ENCODE results near the gene H3-3A.
A peak's percentile ranks its signal among the peaks of the same experiment; 100 is the strongest.

The H3-3A gene

DNA sequence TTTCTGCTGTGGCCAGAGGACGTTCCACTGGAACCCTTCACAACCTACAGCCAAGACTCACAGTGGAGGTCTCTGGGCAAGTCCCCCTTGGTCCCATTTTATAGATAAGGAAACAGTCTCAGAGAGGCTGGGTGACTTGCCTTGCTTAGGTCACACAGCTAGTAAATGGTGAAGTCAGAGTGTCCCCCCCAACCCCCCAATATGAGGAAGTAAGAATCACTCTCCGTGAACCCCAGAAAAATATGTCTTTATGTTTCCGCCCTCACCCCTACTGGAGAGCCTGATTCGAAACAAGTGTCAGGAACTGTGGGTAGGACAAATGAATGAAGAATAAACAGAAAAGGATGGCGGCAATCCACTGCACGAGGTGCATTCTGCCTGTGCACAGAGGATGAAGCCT, 56.7 kb downstream of the H3-3A start:
- H3K27me3 ChIP-seq (replicated peaks; ENCODE audit: insufficient read depth, low read length): no peaks in the 10 kb centered on the region
- H3K4me2 ChIP-seq (ENCODE audit: low read depth, low read length): no peak overlapping the region
- peaks cover 17% of the 10 kb centered on the region for H3F3A ChIP-seq (ENCODE audit: insufficient read depth, low read length)
- no peaks in the 10 kb centered on the region for H3K36me3 ChIP-seq (replicated peaks; ENCODE audit: insufficient read depth, low read length)
- H3K9me2 ChIP-seq (replicated peaks; ENCODE audit: insufficient read depth, low read length): no peaks in the 10 kb centered on the region
- H3K9me3 ChIP-seq (replicated peaks; ENCODE audit: insufficient read depth, low read length): no peaks in the 10 kb centered on the region
- no peaks in the 10 kb centered on the region for H4K20me1 ChIP-seq (ENCODE audit: insufficient read depth, low read length)
- no peak overlapping the region for H3K9ac ChIP-seq (ENCODE audit: low read length)
- DNase-seq: peak; percentile 5
- H3K4me3 ChIP-seq (ENCODE audit: low read length): no peak overlapping the region
- H2AFZ ChIP-seq (ENCODE audit: low read length): no peak overlapping the region
- TF ChIP-seq EZH2 (optimal IDR thresholded peaks at IDR 0.05; ENCODE audit: low read depth, low read length) (no peak), EZH2phosphoT487 (IDR thresholded peaks at IDR 0.05; ENCODE audit: low read length) (no peak)
- TF ChIP-seq, protein P1, sequence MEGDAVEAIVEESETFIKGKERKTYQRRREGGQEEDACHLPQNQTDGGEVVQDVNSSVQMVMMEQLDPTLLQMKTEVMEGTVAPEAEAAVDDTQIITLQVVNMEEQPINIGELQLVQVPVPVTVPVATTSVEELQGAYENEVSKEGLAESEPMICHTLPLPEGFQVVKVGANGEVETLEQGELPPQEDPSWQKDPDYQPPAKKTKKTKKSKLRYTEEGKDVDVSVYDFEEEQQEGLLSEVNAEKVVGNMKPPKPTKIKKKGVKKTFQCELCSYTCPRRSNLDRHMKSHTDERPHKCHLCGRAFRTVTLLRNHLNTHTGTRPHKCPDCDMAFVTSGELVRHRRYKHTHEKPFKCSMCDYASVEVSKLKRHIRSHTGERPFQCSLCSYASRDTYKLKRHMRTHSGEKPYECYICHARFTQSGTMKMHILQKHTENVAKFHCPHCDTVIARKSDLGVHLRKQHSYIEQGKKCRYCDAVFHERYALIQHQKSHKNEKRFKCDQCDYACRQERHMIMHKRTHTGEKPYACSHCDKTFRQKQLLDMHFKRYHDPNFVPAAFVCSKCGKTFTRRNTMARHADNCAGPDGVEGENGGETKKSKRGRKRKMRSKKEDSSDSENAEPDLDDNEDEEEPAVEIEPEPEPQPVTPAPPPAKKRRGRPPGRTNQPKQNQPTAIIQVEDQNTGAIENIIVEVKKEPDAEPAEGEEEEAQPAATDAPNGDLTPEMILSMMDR (IDR thresholded peaks at IDR 0.05; ENCODE audit: low read length): no peak
- H3K27ac ChIP-seq (ENCODE audit: low read length): no peak overlapping the region
- no peaks in the 10 kb centered on the region for H3K79me2 ChIP-seq (ENCODE audit: low read length)
- peaks cover 19% of the 10 kb centered on the region for H3K4me1 ChIP-seq (ENCODE audit: low read length)

DNA sequence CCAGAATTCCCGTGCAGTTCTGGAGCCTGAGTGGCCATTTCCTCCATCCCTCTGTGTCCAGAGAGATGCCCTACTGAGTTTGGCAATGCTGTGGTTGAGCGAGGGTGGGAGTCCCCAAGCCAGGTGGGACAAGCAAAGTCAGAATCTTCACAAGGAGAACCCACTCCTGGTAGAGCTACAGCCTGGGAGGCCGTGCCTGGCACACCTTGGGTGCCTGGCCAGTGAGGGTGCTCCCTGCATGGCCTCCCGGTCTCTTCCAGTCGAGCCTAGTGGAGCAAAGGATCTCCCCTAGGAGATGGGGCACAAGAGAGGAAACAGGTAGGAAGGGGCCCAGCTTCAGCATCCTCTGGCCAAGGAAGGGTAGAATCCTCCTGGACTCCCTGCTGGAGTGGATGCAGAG, 57.9 kb downstream of the H3-3A start:
- H3K9me2 ChIP-seq (replicated peaks; ENCODE audit: insufficient read depth, low read length): no peaks in the 10 kb centered on the region
- H3K4me2 ChIP-seq (ENCODE audit: low read depth, low read length): no peak overlapping the region
- H3K27me3 ChIP-seq (replicated peaks; ENCODE audit: insufficient read depth, low read length): no peaks in the 10 kb centered on the region
- H3F3A ChIP-seq (ENCODE audit: insufficient read depth, low read length): peaks cover 25% of the 10 kb centered on the region
- peak; percentile 1 for DNase-seq
- H3K79me2 ChIP-seq (ENCODE audit: low read length): no peaks in the 10 kb centered on the region
- TF ChIP-seq, protein P1 (IDR thresholded peaks at IDR 0.05; ENCODE audit: low read length): no peak
- TF ChIP-seq EZH2 (optimal IDR thresholded peaks at IDR 0.05; ENCODE audit: low read depth, low read length) (no peak), EZH2phosphoT487 (IDR thresholded peaks at IDR 0.05; ENCODE audit: low read length) (no peak)
- no peak overlapping the region for H3K27ac ChIP-seq (ENCODE audit: low read length)
- no peaks in the 10 kb centered on the region for H4K20me1 ChIP-seq (ENCODE audit: insufficient read depth, low read length)
- no peak overlapping the region for H3K9ac ChIP-seq (ENCODE audit: low read length)
- H2AFZ ChIP-seq (ENCODE audit: low read length): no peak overlapping the region
- H3K9me3 ChIP-seq (replicated peaks; ENCODE audit: insufficient read depth, low read length): no peaks in the 10 kb centered on the region
- no peaks in the 10 kb centered on the region for H3K36me3 ChIP-seq (replicated peaks; ENCODE audit: insufficient read depth, low read length)
- H3K4me1 ChIP-seq (ENCODE audit: low read length): peaks cover 31% of the 10 kb centered on the region
- no peak overlapping the region for H3K4me3 ChIP-seq (ENCODE audit: low read length)

DNA sequence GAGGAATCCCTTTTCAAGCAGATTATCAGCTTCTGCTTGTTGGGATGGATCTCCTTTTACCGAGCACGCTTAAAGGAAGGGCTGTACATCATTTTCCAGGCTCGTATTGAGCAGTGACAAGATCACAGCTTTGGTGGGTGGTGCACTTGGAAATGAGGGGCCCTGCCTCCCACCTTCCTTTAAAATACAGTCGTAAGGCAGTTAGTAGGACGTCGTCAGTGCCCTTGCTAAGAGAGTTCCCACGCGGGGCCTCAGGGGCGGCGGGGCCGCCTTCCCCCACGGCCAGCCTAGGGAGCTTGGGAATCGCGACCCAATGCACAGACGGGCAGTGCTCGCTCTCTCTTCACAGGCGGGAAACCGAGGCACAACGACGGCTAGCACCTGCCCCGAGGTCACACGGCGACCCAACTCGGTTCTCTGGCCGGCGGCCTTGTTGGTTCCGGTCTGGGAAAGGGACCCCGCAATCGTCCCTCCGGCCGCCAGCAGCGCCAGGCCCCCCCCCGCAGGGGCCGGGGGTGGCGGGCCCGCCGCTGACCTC, 58.6 kb downstream of the H3-3A start:
- peak overlapping the region; percentile 36; the same call in 1 of the 2 replicates for H3K9ac ChIP-seq (ENCODE audit: low read length)

More for the DNA sequence above, 58.6 kb downstream of the H3-3A start:
- peak overlapping the region; percentile 96; the same call in 1 of the 2 replicates for H3K27ac ChIP-seq (ENCODE audit: low read length)
- H3K79me2 ChIP-seq (ENCODE audit: low read length): no peaks in the 10 kb centered on the region
- no peaks in the 10 kb centered on the region for H3K9me2 ChIP-seq (replicated peaks; ENCODE audit: insufficient read depth, low read length)
- H3K4me1 ChIP-seq (ENCODE audit: low read length): peaks cover 38% of the 10 kb centered on the region
- no peaks in the 10 kb centered on the region for H3K36me3 ChIP-seq (replicated peaks; ENCODE audit: insufficient read depth, low read length)
- peak overlapping the region; percentile 81 for H2AFZ ChIP-seq (ENCODE audit: low read length)
- H3K27me3 ChIP-seq (replicated peaks; ENCODE audit: insufficient read depth, low read length): no peaks in the 10 kb centered on the region
- peak overlapping the region; percentile 96 for H3K4me2 ChIP-seq (ENCODE audit: low read depth, low read length)
- no peak for DNase-seq
- TF ChIP-seq EZH2 (optimal IDR thresholded peaks at IDR 0.05; ENCODE audit: low read depth, low read length) (no peak), EZH2phosphoT487 (IDR thresholded peaks at IDR 0.05; ENCODE audit: low read length) (no peak)
- TF ChIP-seq, protein P1 (IDR thresholded peaks at IDR 0.05; ENCODE audit: low read length): no peak
- no peaks in the 10 kb centered on the region for H4K20me1 ChIP-seq (ENCODE audit: insufficient read depth, low read length)
- no peaks in the 10 kb centered on the region for H3K9me3 ChIP-seq (replicated peaks; ENCODE audit: insufficient read depth, low read length)
- peaks cover 31% of the 10 kb centered on the region for H3F3A ChIP-seq (ENCODE audit: insufficient read depth, low read length)
- peak overlapping the region; percentile 84 for H3K4me3 ChIP-seq (ENCODE audit: low read length)
